ENCODE data around the gene ANKRD42.

The ANKRD42 gene

GRCh38 chr11:83193315-83194280, at the start of gene ANKRD42:
ANKRD42 (plus strand) TSS chr11:83193712; CDS start chr11:83194671, 959 bp downstream.
- peak; percentile 87 for DNase-seq (ENCODE audit: low spot score)
- no peak for TF ChIP-seq CTCF (IDR thresholded peaks at IDR 0.05; ENCODE audit: extremely low read depth, missing control alignments)

GRCh38 chr11:83147895-83148294, 45.6 kb upstream of the ANKRD42 start:
- no peak for TF ChIP-seq CTCF (IDR thresholded peaks at IDR 0.05; ENCODE audit: extremely low read depth, missing control alignments)
- no peak for DNase-seq (ENCODE audit: low spot score)

GRCh38 chr11:83150450-83150849, 43.1 kb upstream of the ANKRD42 start:
- TF ChIP-seq CTCF (IDR thresholded peaks at IDR 0.05; ENCODE audit: extremely low read depth, missing control alignments) = no peak
- DNase-seq (ENCODE audit: low spot score) = no peak

GRCh38 chr11:83151274-83151977, 42.1 kb upstream of the ANKRD42 start:
- TF ChIP-seq CTCF (IDR thresholded peaks at IDR 0.05; ENCODE audit: extremely low read depth, missing control alignments) = no peak
- DNase-seq (ENCODE audit: low spot score) = no peak

DNA sequence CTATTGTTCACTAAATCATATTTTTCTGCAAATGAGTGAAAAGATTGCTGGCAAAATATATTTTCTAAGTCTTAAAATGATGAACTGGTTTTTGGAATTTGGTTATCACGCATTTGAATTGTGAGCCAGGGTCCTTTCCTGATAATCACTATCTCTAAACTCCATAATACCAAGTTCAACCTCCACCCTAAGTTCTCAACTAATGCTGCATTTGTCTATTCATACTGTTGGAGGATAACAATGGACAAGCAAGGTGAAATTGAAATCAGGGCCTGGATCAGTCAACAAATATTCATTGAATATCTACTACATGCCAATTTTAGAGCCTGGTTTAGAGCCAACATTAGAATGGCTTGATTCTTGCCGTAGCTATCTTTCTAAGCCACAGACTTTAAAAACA, 41.2 kb upstream of the ANKRD42 start:
- no peak for DNase-seq (ENCODE audit: low spot score)
- TF ChIP-seq CTCF (IDR thresholded peaks at IDR 0.05; ENCODE audit: extremely low read depth, missing control alignments) = no peak

GRCh38 chr11:83153764-83154163, 39.7 kb upstream of the ANKRD42 start:
- TF ChIP-seq CTCF (IDR thresholded peaks at IDR 0.05; ENCODE audit: extremely low read depth, missing control alignments) = no peak
- no peak for DNase-seq (ENCODE audit: low spot score)

Data from GM20000 (cell line).